Naive thymus-derived CD4-positive, alpha-beta T cell (primary cell): ENCODE measurements around the gene PPP4R2. TPM values are rescaled to one million over a fixed set of nuclear protein-coding genes. Genes with fewer than 3 reads are reported as not detected.

Source experiments
- ATAC-seq: fragments of 150-1000 bp; cut with Tn5 transposase; 2 replicates; pipeline ENCODE4 v1.10.0; 2021; ENCODE audit warnings: mild to moderate bottlenecking, moderate library complexity
- CTCF ChIA-PET: fragments of 350-600 bp; sonication (Branson Sonifier 250); formaldehyde crosslinking; loops from one replicate; lab custom pipeline; 2021; ENCODE audit warnings: antibody characterized with exemption; lab: Charles Lee
- POLR2A ChIA-PET: fragments of 350-600 bp; sonication (Branson Sonifier 250); formaldehyde crosslinking; loops from one replicate; lab custom pipeline; 2021; ENCODE audit warnings: antibody characterized with exemption, inconsistent platforms; lab: Charles Lee
- DNase-seq, 9 donors: peaks; one replicate each; pipeline versions ENCODE4 v3.0.0 to v3.0.0-alpha.2; 2020 to 2022; ENCODE audit warnings: mixed read lengths in 1 of 9
- H3K27ac ChIP-seq: one replicate; pipeline ENCODE4 v1.7.0; 2013; ENCODE audit warnings: mild to moderate bottlenecking, low read depth, low read length, moderate library complexity
- H3K27me3 ChIP-seq, 2 donors: one replicate each; pipeline ENCODE4 v1.7.0; 2013; ENCODE audit warnings: low read length in 2 of 2, mild to moderate bottlenecking in 2 of 2, moderate library complexity in 2 of 2; ENCODE audit not compliant: control insufficient read depth in 2 of 2, insufficient read depth in 2 of 2
- H3K36me3 ChIP-seq, 3 experiments: 1 replicate in 2 of 3; 2 replicates in 1 of 3; pipeline ENCODE4 v1.7.0; 2013; ENCODE audit warnings: low read length in 3 of 3, mild to moderate bottlenecking in 3 of 3, moderate library complexity in 1 of 3; ENCODE audit not compliant: insufficient read depth in 3 of 3, control insufficient read depth in 2 of 3
- H3K4me1 ChIP-seq, 2 donors: one replicate each; pipeline ENCODE4 v1.7.0; 2013; ENCODE audit warnings: low read length in 2 of 2, mild to moderate bottlenecking in 2 of 2, moderate library complexity in 1 of 2; ENCODE audit not compliant: control insufficient read depth in 2 of 2, insufficient read depth in 2 of 2
- H3K4me3 ChIP-seq: 2 replicates; pipeline ENCODE4 v1.7.0; 2013; ENCODE audit warnings: mild to moderate bottlenecking, low read length
- H3K9me3 ChIP-seq, 3 experiments: 1 replicate in 2 of 3; 2 replicates in 1 of 3; pipeline ENCODE4 v1.7.0; 2013; ENCODE audit warnings: low read length in 3 of 3; ENCODE audit not compliant: control insufficient read depth in 2 of 3
- H3K27ac Mint-ChIP-seq, 9 donors: one replicate each; pipeline ENCODE4 v1.8.0; 2020 to 2022; ENCODE audit warnings: mixed read lengths in 9 of 9, mild to moderate bottlenecking in 8 of 9, moderate library complexity in 5 of 9, inconsistent platforms in 2 of 9
- H3K27me3 Mint-ChIP-seq, 5 donors: one replicate each; pipeline ENCODE4 v1.8.0; 2021 to 2022; ENCODE audit warnings: mixed read lengths in 5 of 5, mild to moderate bottlenecking in 1 of 5
- H3K36me3 Mint-ChIP-seq, 5 donors: one replicate each; pipeline ENCODE4 v1.8.0; 2020 to 2022; ENCODE audit warnings: mixed read lengths in 5 of 5, mild to moderate bottlenecking in 3 of 5, inconsistent platforms in 1 of 5
- H3K4me1 Mint-ChIP-seq, 7 donors: one replicate each; pipeline ENCODE4 v1.8.0; 2020 to 2022; ENCODE audit warnings: mixed read lengths in 7 of 7, mild to moderate bottlenecking in 3 of 7, inconsistent platforms in 1 of 7
- H3K4me3 Mint-ChIP-seq, 10 donors: one replicate each; pipeline ENCODE4 v1.8.0; 2020 to 2022; ENCODE audit warnings: mild to moderate bottlenecking in 10 of 10, mixed read lengths in 10 of 10, moderate library complexity in 6 of 10, inconsistent platforms in 2 of 10
- H3K9me3 Mint-ChIP-seq, 11 donors: one replicate each; pipeline ENCODE4 v1.8.0; 2020 to 2022; ENCODE audit warnings: mixed read lengths in 11 of 11, mild to moderate bottlenecking in 4 of 11, inconsistent platforms in 1 of 11, moderate library complexity in 1 of 11
- intact Hi-C, 2 donors: fragments of 100-400 bp; cut with micrococcal nuclease; formaldehyde crosslinking; loops; one replicate each; pipeline ENCODE4 v1.15.1; 2023
- polyA plus RNA-seq, 2 donors: library from polyadenylated mRNA; unstranded; fragments of 300-500 nt; fragmentation: Illumina TruSeq; gene quantifications; one replicate each; pipeline ENCODE4 v1.2.3, GENCODE V29; 2021
- total RNA-seq, 6 experiments: library from RNA in 5 of 6; stranded (reverse) in 5 of 6; gene quantifications; 1 replicate in 5 of 6; 2 replicates in 1 of 6; pipeline ENCODE4 v1.2.3 and lab custom pipeline; 2021 to 2026

Gene PPP4R2
- total and polyA plus RNA-seq, 7 experiments from 2014 or later, result 35.0 to 87.0 (median 61.0) TPM

- Mint-ChIP-seq H3K4me3 (no peak overlapping the region), H3K36me3 (no peaks in the 10 kb centered on the region), H3K4me1 (peaks cover 0 to 6% (median 0%) of the 10 kb centered on the region in 7 donors), H3K27me3 (peaks cover 0 to 9% (median 4%) of the 10 kb centered on the region in 5 donors), H3K27ac (peak overlapping the region in 1 of 9 donors; percentile 23), H3K9me3 (peaks cover 0 to 5% (median 0%) of the 10 kb centered on the region in 11 donors)
- ATAC-seq, result peak; percentile 86
- Histone ChIP-seq H3K4me1 (no peaks in the 10 kb centered on the region), H3K36me3 (no peaks in the 10 kb centered on the region), H3K4me3 (no peak overlapping the region), H3K27me3 (peaks cover 0 to 3% of the 10 kb centered on the region in 2 donors), H3K27ac (no peak overlapping the region), H3K9me3 (no peaks in the 10 kb centered on the region)
- ChIA-PET POLR2A (no interaction called here), CTCF (interaction anchor here (0.6 to 1.1 kb wide), 2 partner anchors 159 to 402 kb away, joined by 3 read pairs; no protein-coding TSS in a partner anchor)
- intact Hi-C loops, result loop anchor here in 1 of 2 donors (1.0 kb wide), 2 partner anchors 331 to 401 kb away; no protein-coding TSS in a partner anchor
- peak; percentile 36 to 74 (median 62) for DNase-seq
These were observed 104.3 kb downstream of the PPP4R2 start for GRCh38 chr3:73100741-73101559.

- H3K9me3 ChIP-seq, result no peaks in the 10 kb centered on the region
- H3K4me3 ChIP-seq, result no peak overlapping the region
- Mint-ChIP-seq H3K36me3 (no peaks in the 10 kb centered on the region), H3K27ac (no peak overlapping the region), H3K4me3 (no peak overlapping the region), H3K4me1 (peaks cover 0 to 6% (median 0%) of the 10 kb centered on the region in 7 donors), H3K9me3 (peaks cover 0 to 5% (median 0%) of the 10 kb centered on the region in 11 donors), H3K27me3 (peaks cover 0 to 4% (median 0%) of the 10 kb centered on the region in 5 donors)
- DNase-seq (no peak), ATAC-seq (no peak)
- CTCF ChIA-PET, result interaction anchor here (0.5 kb wide), 1 partner anchor 40 kb away, joined by 3 read pairs; no protein-coding TSS in a partner anchor
- no peaks in the 10 kb centered on the region for H3K4me1 ChIP-seq
- POLR2A ChIA-PET, result no interaction called here
- H3K36me3 ChIP-seq, result no peaks in the 10 kb centered on the region
- no peak overlapping the region for H3K27ac ChIP-seq
- peaks cover 0 to 3% of the 10 kb centered on the region in 2 donors for H3K27me3 ChIP-seq
- intact Hi-C loops, result loop anchor here in 1 of 2 donors (1.0 kb wide), 2 partner anchors 330 to 400 kb away; no protein-coding TSS in a partner anchor
These were observed 105.3 kb downstream of the PPP4R2 start for GRCh38 chr3:73101881-73102280.

- no peak for DNase-seq
- H3K36me3 Mint-ChIP-seq, result no peaks in the 10 kb centered on the region
- Histone ChIP-seq H3K9me3 (no peaks in the 10 kb centered on the region), H3K4me3 (no peak overlapping the region), H3K27ac (no peak overlapping the region), H3K4me1 (no peaks in the 10 kb centered on the region), H3K27me3 (no peaks in the 10 kb centered on the region), H3K36me3 (no peaks in the 10 kb centered on the region)
- intact Hi-C loops, result no loop called here
- H3K9me3 Mint-ChIP-seq, result no peaks in the 10 kb centered on the region
- ATAC-seq, result no peak
- CTCF ChIA-PET, result no interaction called here
- POLR2A ChIA-PET, result no interaction called here
- H3K27me3 Mint-ChIP-seq, result peaks cover 0 to 20% (median 11%) of the 10 kb centered on the region in 5 donors
- no peaks in the 10 kb centered on the region for H3K4me1 Mint-ChIP-seq
- no peak overlapping the region for H3K4me3 Mint-ChIP-seq
- H3K27ac Mint-ChIP-seq, result no peak overlapping the region
These were observed 110.6 kb downstream of the PPP4R2 start for GRCh38 chr3:73107215-73107614.

- ATAC-seq (no peak), DNase-seq (no peak)
- Mint-ChIP-seq H3K27me3 (peaks cover 0 to 20% (median 11%) of the 10 kb centered on the region in 5 donors), H3K4me3 (no peak overlapping the region), H3K9me3 (no peaks in the 10 kb centered on the region), H3K36me3 (no peaks in the 10 kb centered on the region), H3K27ac (no peak overlapping the region), H3K4me1 (no peaks in the 10 kb centered on the region)
- H3K9me3 ChIP-seq, result no peaks in the 10 kb centered on the region
- CTCF ChIA-PET, result no interaction called here
- no peak overlapping the region for H3K27ac ChIP-seq
- intact Hi-C loops, result no loop called here
- POLR2A ChIA-PET, result no interaction called here
- H3K36me3 ChIP-seq, result no peaks in the 10 kb centered on the region
- H3K4me1 ChIP-seq, result no peaks in the 10 kb centered on the region
- H3K4me3 ChIP-seq, result no peak overlapping the region
- no peaks in the 10 kb centered on the region for H3K27me3 ChIP-seq
These were observed 111.1 kb downstream of the PPP4R2 start for GRCh38 chr3:73107676-73108187.

- no peaks in the 10 kb centered on the region for H3K36me3 ChIP-seq
- no peak overlapping the region for H3K27ac ChIP-seq
- no peaks in the 10 kb centered on the region for H3K4me1 ChIP-seq
- Mint-ChIP-seq H3K27me3 (peaks cover 0 to 20% (median 11%) of the 10 kb centered on the region in 5 donors), H3K27ac (no peak overlapping the region), H3K9me3 (no peaks in the 10 kb centered on the region), H3K4me3 (no peak overlapping the region), H3K4me1 (no peaks in the 10 kb centered on the region), H3K36me3 (no peaks in the 10 kb centered on the region)
- H3K4me3 ChIP-seq, result no peak overlapping the region
- intact Hi-C loops, result no loop called here
- ChIA-PET POLR2A (no interaction called here), CTCF (no interaction called here)
- ATAC-seq, result no peak
- DNase-seq, result no peak
- no peaks in the 10 kb centered on the region for H3K9me3 ChIP-seq
- no peaks in the 10 kb centered on the region for H3K27me3 ChIP-seq
These were observed 112.1 kb downstream of the PPP4R2 start for GRCh38 chr3:73108750-73109149.

- no peak overlapping the region for H3K27ac Mint-ChIP-seq
- H3K36me3 ChIP-seq, result no peaks in the 10 kb centered on the region
- DNase-seq, result no peak
These were observed 113.9 kb downstream of the PPP4R2 start for GRCh38 chr3:73110530-73110929.

More at GRCh38 chr3:73110530-73110929, 113.9 kb downstream of the PPP4R2 start:
- Histone ChIP-seq H3K4me3 (no peak overlapping the region), H3K27ac (no peak overlapping the region), H3K9me3 (no peaks in the 10 kb centered on the region), H3K27me3 (no peaks in the 10 kb centered on the region), H3K4me1 (no peaks in the 10 kb centered on the region)
- peaks cover 0 to 20% (median 11%) of the 10 kb centered on the region in 5 donors for H3K27me3 Mint-ChIP-seq
- no peaks in the 10 kb centered on the region for H3K36me3 Mint-ChIP-seq
- ChIA-PET POLR2A (no interaction called here), CTCF (no interaction called here)
- no peaks in the 10 kb centered on the region for H3K4me1 Mint-ChIP-seq
- ATAC-seq, result no peak
- intact Hi-C loops, result no loop called here
- no peak overlapping the region for H3K4me3 Mint-ChIP-seq
- H3K9me3 Mint-ChIP-seq, result no peaks in the 10 kb centered on the region
